Measurements from ENCODE around the gene GPR156.

The GPR156 gene

DNA sequence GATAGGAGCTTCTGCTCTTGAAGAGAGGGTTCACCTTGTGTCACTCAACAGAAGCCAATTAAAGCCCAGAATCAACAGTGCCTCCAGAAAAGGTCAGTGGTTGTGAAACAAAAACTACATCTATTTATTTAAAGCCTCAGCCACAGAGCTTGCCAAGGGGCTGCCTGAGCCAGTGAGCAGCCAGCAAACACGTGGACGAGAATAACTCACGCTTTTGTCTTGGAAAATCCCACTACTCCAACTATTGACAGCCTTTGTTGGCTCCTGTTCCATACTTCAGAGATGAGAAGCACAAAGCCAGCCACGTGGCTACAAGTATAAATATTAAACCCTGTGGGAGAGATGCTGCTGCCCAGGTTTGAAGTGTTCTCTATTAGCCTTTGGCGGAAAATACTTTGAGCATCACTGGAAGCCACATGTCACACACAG, 10.3 kb downstream of the GPR156 start:
- Histone ChIP-seq H3K9me3 (no peaks in the 10 kb centered on the region), H3K27me3 (no peaks in the 10 kb centered on the region), H3K27ac (no peak overlapping the region), H3K36me3 (no peaks in the 10 kb centered on the region), H3K4me3 (no peak overlapping the region), H3K4me1 (no peaks in the 10 kb centered on the region)
- no peak for DNase-seq
- TF ChIP-seq, protein P1, sequence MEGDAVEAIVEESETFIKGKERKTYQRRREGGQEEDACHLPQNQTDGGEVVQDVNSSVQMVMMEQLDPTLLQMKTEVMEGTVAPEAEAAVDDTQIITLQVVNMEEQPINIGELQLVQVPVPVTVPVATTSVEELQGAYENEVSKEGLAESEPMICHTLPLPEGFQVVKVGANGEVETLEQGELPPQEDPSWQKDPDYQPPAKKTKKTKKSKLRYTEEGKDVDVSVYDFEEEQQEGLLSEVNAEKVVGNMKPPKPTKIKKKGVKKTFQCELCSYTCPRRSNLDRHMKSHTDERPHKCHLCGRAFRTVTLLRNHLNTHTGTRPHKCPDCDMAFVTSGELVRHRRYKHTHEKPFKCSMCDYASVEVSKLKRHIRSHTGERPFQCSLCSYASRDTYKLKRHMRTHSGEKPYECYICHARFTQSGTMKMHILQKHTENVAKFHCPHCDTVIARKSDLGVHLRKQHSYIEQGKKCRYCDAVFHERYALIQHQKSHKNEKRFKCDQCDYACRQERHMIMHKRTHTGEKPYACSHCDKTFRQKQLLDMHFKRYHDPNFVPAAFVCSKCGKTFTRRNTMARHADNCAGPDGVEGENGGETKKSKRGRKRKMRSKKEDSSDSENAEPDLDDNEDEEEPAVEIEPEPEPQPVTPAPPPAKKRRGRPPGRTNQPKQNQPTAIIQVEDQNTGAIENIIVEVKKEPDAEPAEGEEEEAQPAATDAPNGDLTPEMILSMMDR (IDR thresholded peaks at IDR 0.05) = no peak
- intact Hi-C loops (cut with DNase I; ENCODE audit: low total_unique reads) = no loop called here

- no peak for DNase-seq
- H3K27ac ChIP-seq = no peak overlapping the region
- TF ChIP-seq, protein P1 (IDR thresholded peaks at IDR 0.05) = no peak
- no peaks in the 10 kb centered on the region for H3K4me1 ChIP-seq
- no peaks in the 10 kb centered on the region for H3K36me3 ChIP-seq
- H3K9me3 ChIP-seq = no peaks in the 10 kb centered on the region
- no peaks in the 10 kb centered on the region for H3K27me3 ChIP-seq
- H3K4me3 ChIP-seq = no peak overlapping the region
- intact Hi-C loops (cut with DNase I; ENCODE audit: low total_unique reads) = no loop called here
Observed at GRCh38 chr3:120272286-120272685, 12.7 kb downstream of the GPR156 start.

DNA sequence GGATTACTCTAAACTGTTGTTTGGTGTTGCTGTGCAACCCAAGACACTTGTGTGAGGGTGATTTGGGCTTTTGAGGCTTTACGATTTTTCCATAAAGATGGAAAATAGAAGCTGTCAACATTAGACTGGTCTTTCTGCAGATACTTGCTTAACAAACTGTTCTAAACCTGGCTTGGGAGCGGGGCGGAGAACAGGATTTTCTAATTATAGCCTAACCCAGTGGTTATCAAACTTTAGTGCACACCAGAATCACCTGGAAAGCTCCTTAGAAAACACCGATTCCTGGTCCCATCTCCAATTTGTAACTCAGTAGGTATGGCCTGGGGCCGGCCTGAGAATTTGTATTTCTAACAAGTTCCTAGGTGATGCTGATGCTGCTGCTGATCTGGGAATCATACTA, 19.0 kb downstream of the GPR156 start:
- TF ChIP-seq, protein P1 (IDR thresholded peaks at IDR 0.05) = no peak
- Histone ChIP-seq H3K4me1 (no peaks in the 10 kb centered on the region), H3K9me3 (no peaks in the 10 kb centered on the region), H3K27me3 (no peaks in the 10 kb centered on the region), H3K27ac (no peak overlapping the region), H3K36me3 (no peaks in the 10 kb centered on the region), H3K4me3 (no peak overlapping the region)
- intact Hi-C loops (cut with DNase I; ENCODE audit: low total_unique reads) = no loop called here
- no peak for DNase-seq

DNA sequence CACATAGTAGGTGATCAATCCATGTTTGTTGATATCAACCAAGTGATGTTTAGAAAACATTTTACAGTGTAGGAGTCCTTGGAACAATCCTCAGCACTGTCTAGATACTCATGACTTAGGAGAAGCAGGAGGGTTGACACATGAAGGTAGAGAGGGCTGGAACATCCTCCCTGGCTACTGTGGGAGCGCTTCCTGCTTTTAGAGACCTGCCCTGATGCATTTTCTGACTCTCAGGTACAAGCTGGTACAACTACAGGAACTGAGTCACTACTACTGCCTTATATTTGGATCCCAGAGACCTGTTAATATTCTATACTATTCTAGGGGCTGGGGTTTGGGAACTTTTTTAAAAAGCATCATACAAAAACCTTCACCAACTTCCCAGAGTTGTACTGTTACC, 20.1 kb downstream of the GPR156 start:
- no peaks in the 10 kb centered on the region for H3K27me3 ChIP-seq
- H3K4me3 ChIP-seq = no peak overlapping the region
- intact Hi-C loops (cut with DNase I; ENCODE audit: low total_unique reads) = no loop called here
- no peaks in the 10 kb centered on the region for H3K36me3 ChIP-seq
- no peaks in the 10 kb centered on the region for H3K4me1 ChIP-seq
- no peaks in the 10 kb centered on the region for H3K9me3 ChIP-seq
- DNase-seq = no peak
- H3K27ac ChIP-seq = no peak overlapping the region
- TF ChIP-seq, protein P1 (IDR thresholded peaks at IDR 0.05) = no peak

DNA sequence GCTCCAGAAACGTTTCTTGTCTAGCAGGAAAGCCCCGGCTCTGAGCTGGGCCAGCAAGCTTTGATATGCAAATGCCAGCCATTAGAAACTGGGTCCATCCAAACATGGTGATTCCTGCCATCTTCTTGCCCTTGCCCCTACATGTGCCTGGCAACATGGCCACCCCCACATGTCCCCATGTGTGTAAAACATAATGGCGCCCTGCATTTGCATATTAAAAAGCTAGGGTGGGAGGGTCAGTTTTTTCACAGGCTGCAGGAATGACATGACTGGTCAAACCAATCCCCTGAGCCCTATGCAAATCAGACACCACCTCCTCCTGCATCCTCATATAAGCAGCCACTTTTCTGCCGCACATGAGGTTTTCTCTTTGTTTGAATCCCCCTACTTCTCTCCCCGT, 21.2 kb downstream of the GPR156 start:
- H3K27me3 ChIP-seq = no peaks in the 10 kb centered on the region
- TF ChIP-seq, protein P1 (IDR thresholded peaks at IDR 0.05) = no peak
- DNase-seq = no peak
- no peak overlapping the region for H3K4me3 ChIP-seq
- intact Hi-C loops (cut with DNase I; ENCODE audit: low total_unique reads) = no loop called here
- no peaks in the 10 kb centered on the region for H3K9me3 ChIP-seq
- no peaks in the 10 kb centered on the region for H3K4me1 ChIP-seq
- H3K27ac ChIP-seq = no peak overlapping the region
- H3K36me3 ChIP-seq = no peaks in the 10 kb centered on the region

DNA sequence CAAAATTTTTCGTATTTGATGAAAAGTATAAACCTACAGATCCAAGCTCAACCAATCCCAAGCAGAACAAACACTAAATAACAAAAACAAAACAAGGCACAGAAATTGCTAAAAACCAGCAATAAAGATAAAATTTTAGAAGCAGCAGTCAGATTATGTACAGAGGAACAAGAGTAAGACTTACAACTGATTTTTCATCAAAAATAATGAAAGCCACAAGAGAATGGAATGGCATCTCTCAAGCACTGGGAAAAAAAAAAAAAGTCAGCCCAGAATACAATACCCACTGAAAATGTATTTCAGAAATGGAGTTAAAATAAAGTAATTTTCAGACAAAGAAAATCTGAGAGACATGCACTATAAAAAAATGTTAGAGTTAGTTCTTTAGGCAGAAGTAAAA, 27.0 kb downstream of the GPR156 start:
- DNase-seq = no peak

More for the DNA sequence above, 27.0 kb downstream of the GPR156 start:
- intact Hi-C loops (cut with DNase I; ENCODE audit: low total_unique reads) = no loop called here
- no peaks in the 10 kb centered on the region for H3K27me3 ChIP-seq
- TF ChIP-seq, protein P1 (IDR thresholded peaks at IDR 0.05) = no peak
- H3K9me3 ChIP-seq = peaks cover 0 to 6% (median 0%) of the 10 kb centered on the region in 3 donors
- H3K36me3 ChIP-seq = no peaks in the 10 kb centered on the region
- H3K4me1 ChIP-seq = no peaks in the 10 kb centered on the region
- H3K27ac ChIP-seq = no peak overlapping the region
- H3K4me3 ChIP-seq = no peak overlapping the region
